Hepatocyte (in vitro differentiated cells): ENCODE results near the gene TESK2.

ENCODE experiments used
- CTCF ChIP-seq: fragments of 200-600 bp; sonication (generic); IDR thresholded peaks from 2 replicates; pipeline ENCODE4 v1.5.1; 2016; ENCODE audit warnings: antibody characterized with exemption, mild to moderate bottlenecking; ENCODE audit not compliant: poor library complexity
- EZH2 ChIP-seq: fragments of 200-600 bp; sonication (generic); IDR thresholded peaks from 2 replicates; pipeline ENCODE4 v1.6.1; 2016; ENCODE audit warnings: antibody characterized with exemption, mild to moderate bottlenecking, borderline replicate concordance
- EZH2phosphoT487 ChIP-seq: fragments of 200-600 bp; sonication (generic); IDR thresholded peaks from one replicate; pipeline ENCODE4 v1.6.1; 2018; ENCODE audit warnings: antibody characterized with exemption, mild to moderate bottlenecking, low read depth, moderate library complexity; ENCODE audit not compliant: unreplicated experiment, severe bottlenecking

DNA sequence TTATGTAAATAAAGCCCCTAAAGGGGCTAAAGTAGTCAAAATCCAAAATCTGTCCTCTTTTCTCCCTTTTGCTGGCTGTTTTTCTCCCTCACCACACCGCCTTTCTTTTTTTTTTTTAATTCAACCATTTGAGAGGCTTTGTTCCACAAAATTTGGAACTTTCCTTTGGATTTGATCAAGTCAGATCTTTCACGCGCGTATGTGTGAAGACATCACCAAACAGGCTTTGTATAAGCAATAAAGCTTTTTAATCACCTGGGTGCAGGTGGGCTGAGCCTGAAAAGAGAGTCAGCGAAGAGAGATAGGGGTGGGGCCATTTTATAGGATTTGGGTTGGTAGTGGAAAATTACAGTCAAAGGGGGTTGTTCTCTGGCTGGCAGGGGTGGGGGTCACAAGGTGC lies 169.5 kb downstream of the TESK2 start:
- TF ChIP-seq CTCF, result no peak
- no peak for TF ChIP-seq EZH2phosphoT487
- TF ChIP-seq EZH2, result no peak
